ENCODE results near the gene DDX1. TPM values are rescaled to one million over a fixed set of nuclear protein-coding genes. Genes with fewer than 3 reads are reported as not detected.

The DDX1 gene
- total RNA-seq, 1 donor from 2014 or later: 105 TPM

GRCh38 chr2:15577071-15577735, 14.5 kb upstream of the DDX1 start:
- H3K27ac ChIP-seq (ENCODE audit: low read depth, low read length): no peak overlapping the region
- no peaks in the 10 kb centered on the region for H3K4me1 ChIP-seq (ENCODE audit: control insufficient read depth in 3 of 3, insufficient read depth in 3 of 3, low read length in 3 of 3)

DNA sequence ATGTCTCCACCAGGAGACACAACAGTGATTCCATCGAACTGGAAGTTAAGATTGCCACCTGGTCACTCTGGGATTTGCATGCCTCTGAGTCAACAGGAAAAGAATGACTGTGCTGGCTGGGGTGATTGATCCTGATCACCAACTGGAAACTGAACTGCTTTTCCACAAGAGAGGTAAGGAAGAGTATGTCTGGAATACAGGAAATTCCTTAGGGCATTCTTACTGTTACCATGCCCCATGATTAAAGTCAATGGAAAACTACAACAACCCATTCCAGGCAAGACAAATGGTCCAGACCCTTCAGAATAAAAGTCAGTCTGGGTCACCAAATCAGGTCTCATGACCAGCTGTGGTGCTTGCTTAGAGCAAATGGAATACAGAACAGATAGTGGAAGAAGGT, 12.0 kb upstream of the DDX1 start:
- H3K9ac ChIP-seq (ENCODE audit: low read depth in 1 of 3, low read length in 3 of 3): no peak overlapping the region
- H3K27me3 ChIP-seq (ENCODE audit: control insufficient read depth in 3 of 3, insufficient read depth in 3 of 3, low read length in 3 of 3): peaks cover 0 to 4% (median 3%) of the 10 kb centered on the region in 3 donors
- H3K4me3 ChIP-seq (ENCODE audit: low read length in 3 of 3): no peak overlapping the region
- no peaks in the 10 kb centered on the region for H3K36me3 ChIP-seq (ENCODE audit: control insufficient read depth in 3 of 3, insufficient read depth in 3 of 3, low read length in 3 of 3)
- no peaks in the 10 kb centered on the region for H3K9me3 ChIP-seq (ENCODE audit: control insufficient read depth in 3 of 3, low read length in 3 of 3)
- no peaks in the 10 kb centered on the region for H3K4me1 ChIP-seq (ENCODE audit: control insufficient read depth in 3 of 3, insufficient read depth in 3 of 3, low read length in 3 of 3)
- no peak overlapping the region for H3K27ac ChIP-seq (ENCODE audit: low read depth, low read length)

More at GRCh38 chr2:15577071-15577735, 14.5 kb upstream of the DDX1 start:
- H3K4me3 ChIP-seq (ENCODE audit: low read length in 3 of 3): no peak overlapping the region
- H3K9ac ChIP-seq (ENCODE audit: low read depth in 1 of 3, low read length in 3 of 3): no peak overlapping the region
- no peaks in the 10 kb centered on the region for H3K9me3 ChIP-seq (ENCODE audit: control insufficient read depth in 3 of 3, low read length in 3 of 3)
- H3K27me3 ChIP-seq (ENCODE audit: control insufficient read depth in 3 of 3, insufficient read depth in 3 of 3, low read length in 3 of 3): no peaks in the 10 kb centered on the region
- H3K36me3 ChIP-seq (ENCODE audit: control insufficient read depth in 3 of 3, insufficient read depth in 3 of 3, low read length in 3 of 3): no peaks in the 10 kb centered on the region

DNA sequence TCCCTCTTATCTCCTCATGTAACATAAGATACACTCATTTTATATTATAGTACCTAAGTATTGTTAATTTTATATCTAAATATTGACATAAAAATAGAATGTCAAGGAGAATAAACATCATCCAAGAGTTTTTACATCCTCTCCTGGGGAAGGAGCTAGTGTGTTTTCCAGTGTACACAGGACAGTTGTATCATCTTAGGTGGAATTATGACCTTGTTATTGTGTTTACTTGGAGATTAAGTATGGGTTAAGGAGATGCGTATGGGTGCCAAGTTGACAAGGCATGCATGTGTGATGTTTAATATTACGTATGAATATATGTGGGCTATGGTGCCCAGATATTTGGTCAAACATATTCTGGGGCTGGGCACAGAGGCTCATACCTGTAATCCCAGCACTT, 11.2 kb upstream of the DDX1 start:
- no peaks in the 10 kb centered on the region for H3K36me3 ChIP-seq (ENCODE audit: control insufficient read depth in 3 of 3, insufficient read depth in 3 of 3, low read length in 3 of 3)
- no peak overlapping the region for H3K27ac ChIP-seq (ENCODE audit: low read depth, low read length)
- H3K9me3 ChIP-seq (ENCODE audit: control insufficient read depth in 3 of 3, low read length in 3 of 3): no peaks in the 10 kb centered on the region
- no peak overlapping the region for H3K9ac ChIP-seq (ENCODE audit: low read depth in 1 of 3, low read length in 3 of 3)
- H3K4me3 ChIP-seq (ENCODE audit: low read length in 3 of 3): no peak overlapping the region
- H3K27me3 ChIP-seq (ENCODE audit: control insufficient read depth in 3 of 3, insufficient read depth in 3 of 3, low read length in 3 of 3): peaks cover 0 to 4% (median 3%) of the 10 kb centered on the region in 3 donors
- no peaks in the 10 kb centered on the region for H3K4me1 ChIP-seq (ENCODE audit: control insufficient read depth in 3 of 3, insufficient read depth in 3 of 3, low read length in 3 of 3)

GRCh38 chr2:15582710-15583357, 8.8 kb upstream of the DDX1 start:
- H3K4me1 ChIP-seq (ENCODE audit: control insufficient read depth in 3 of 3, insufficient read depth in 3 of 3, low read length in 3 of 3): no peaks in the 10 kb centered on the region
- no peaks in the 10 kb centered on the region for H3K9me3 ChIP-seq (ENCODE audit: control insufficient read depth in 3 of 3, low read length in 3 of 3)
- H3K27me3 ChIP-seq (ENCODE audit: control insufficient read depth in 3 of 3, insufficient read depth in 3 of 3, low read length in 3 of 3): peaks cover 0 to 4% (median 3%) of the 10 kb centered on the region in 3 donors
- no peak overlapping the region for H3K27ac ChIP-seq (ENCODE audit: low read depth, low read length)
- H3K4me3 ChIP-seq (ENCODE audit: low read length in 3 of 3): no peak overlapping the region
- H3K36me3 ChIP-seq (ENCODE audit: control insufficient read depth in 3 of 3, insufficient read depth in 3 of 3, low read length in 3 of 3): no peaks in the 10 kb centered on the region
- H3K9ac ChIP-seq (ENCODE audit: low read depth in 1 of 3, low read length in 3 of 3): no peak overlapping the region

DNA sequence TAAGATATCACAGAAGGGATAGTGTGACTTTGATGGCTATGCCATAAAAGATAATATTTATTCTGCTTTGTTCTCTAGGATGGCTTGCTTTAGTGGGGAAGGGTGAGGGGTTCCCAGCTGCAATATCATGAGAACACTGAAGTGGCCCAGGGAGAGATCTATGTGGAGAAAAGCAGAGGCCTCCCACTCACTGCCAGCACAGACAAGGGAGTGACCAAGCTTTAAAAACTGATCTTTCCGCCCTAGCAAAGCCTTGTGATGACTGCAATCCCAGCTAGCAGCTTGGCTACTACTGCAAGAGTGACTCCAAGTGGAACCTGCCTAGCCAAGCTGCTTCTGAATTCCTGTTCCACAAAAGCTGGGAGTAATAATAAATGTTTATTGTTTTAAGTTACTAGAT, 7.8 kb upstream of the DDX1 start:
- H3K4me1 ChIP-seq (ENCODE audit: control insufficient read depth in 3 of 3, insufficient read depth in 3 of 3, low read length in 3 of 3): no peaks in the 10 kb centered on the region

DNA sequence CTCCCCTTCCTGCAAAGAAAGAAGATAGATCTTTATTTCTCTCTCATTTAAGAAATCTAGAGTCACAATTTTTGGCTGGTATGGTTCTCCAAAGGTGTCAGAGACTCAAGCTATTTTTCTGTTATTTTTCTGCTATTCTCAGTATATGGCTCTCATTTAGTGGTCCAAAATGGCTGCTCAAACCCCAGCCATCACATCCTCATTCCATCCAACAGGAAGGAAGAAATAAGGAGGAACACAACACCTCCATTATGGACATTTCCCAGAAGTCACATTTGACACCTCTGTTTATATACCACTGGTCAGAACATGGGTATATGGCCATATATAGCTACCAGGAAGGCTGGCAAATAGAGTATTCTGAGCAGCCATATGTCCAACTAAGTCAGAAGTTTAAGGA, 7.4 kb upstream of the DDX1 start:
- Histone ChIP-seq H3K27me3 (ENCODE audit: control insufficient read depth in 3 of 3, insufficient read depth in 3 of 3, low read length in 3 of 3) (peaks cover 0 to 4% (median 3%) of the 10 kb centered on the region in 3 donors), H3K4me3 (ENCODE audit: low read length in 3 of 3) (no peak overlapping the region)

More for the DNA sequence above, 7.8 kb upstream of the DDX1 start:
- Histone ChIP-seq H3K9ac (ENCODE audit: low read depth in 1 of 3, low read length in 3 of 3) (no peak overlapping the region), H3K4me3 (ENCODE audit: low read length in 3 of 3) (no peak overlapping the region), H3K27me3 (ENCODE audit: control insufficient read depth in 3 of 3, insufficient read depth in 3 of 3, low read length in 3 of 3) (peaks cover 0 to 4% (median 3%) of the 10 kb centered on the region in 3 donors), H3K27ac (ENCODE audit: low read depth, low read length) (no peak overlapping the region), H3K9me3 (ENCODE audit: control insufficient read depth in 3 of 3, low read length in 3 of 3) (no peaks in the 10 kb centered on the region), H3K36me3 (ENCODE audit: control insufficient read depth in 3 of 3, insufficient read depth in 3 of 3, low read length in 3 of 3) (no peaks in the 10 kb centered on the region)

GRCh38 chr2:15584767-15585469, 6.8 kb upstream of the DDX1 start:
- Histone ChIP-seq H3K27ac (ENCODE audit: low read depth, low read length) (no peak overlapping the region), H3K27me3 (ENCODE audit: control insufficient read depth in 3 of 3, insufficient read depth in 3 of 3, low read length in 3 of 3) (peaks cover 0 to 4% (median 3%) of the 10 kb centered on the region in 3 donors), H3K36me3 (ENCODE audit: control insufficient read depth in 3 of 3, insufficient read depth in 3 of 3, low read length in 3 of 3) (no peaks in the 10 kb centered on the region), H3K9ac (ENCODE audit: low read depth in 1 of 3, low read length in 3 of 3) (no peak overlapping the region), H3K4me3 (ENCODE audit: low read length in 3 of 3) (no peak overlapping the region), H3K4me1 (ENCODE audit: control insufficient read depth in 3 of 3, insufficient read depth in 3 of 3, low read length in 3 of 3) (no peaks in the 10 kb centered on the region), H3K9me3 (ENCODE audit: control insufficient read depth in 3 of 3, low read length in 3 of 3) (no peaks in the 10 kb centered on the region)

More for the DNA sequence above, 7.4 kb upstream of the DDX1 start:
- Histone ChIP-seq H3K27ac (ENCODE audit: low read depth, low read length) (no peak overlapping the region), H3K4me1 (ENCODE audit: control insufficient read depth in 3 of 3, insufficient read depth in 3 of 3, low read length in 3 of 3) (no peaks in the 10 kb centered on the region), H3K9me3 (ENCODE audit: control insufficient read depth in 3 of 3, low read length in 3 of 3) (no peaks in the 10 kb centered on the region), H3K9ac (ENCODE audit: low read depth in 1 of 3, low read length in 3 of 3) (no peak overlapping the region), H3K36me3 (ENCODE audit: control insufficient read depth in 3 of 3, insufficient read depth in 3 of 3, low read length in 3 of 3) (no peaks in the 10 kb centered on the region)

GRCh38 chr2:15588329-15588919, 3.2 kb upstream of the DDX1 start:
- Histone ChIP-seq H3K9me3 (ENCODE audit: control insufficient read depth in 3 of 3, low read length in 3 of 3) (no peaks in the 10 kb centered on the region), H3K36me3 (ENCODE audit: control insufficient read depth in 3 of 3, insufficient read depth in 3 of 3, low read length in 3 of 3) (no peaks in the 10 kb centered on the region), H3K4me1 (ENCODE audit: control insufficient read depth in 3 of 3, insufficient read depth in 3 of 3, low read length in 3 of 3) (peaks cover 11 to 13% (median 12%) of the 10 kb centered on the region in 3 donors), H3K4me3 (ENCODE audit: low read length in 3 of 3) (no peak overlapping the region), H3K27ac (ENCODE audit: low read depth, low read length) (no peak overlapping the region), H3K9ac (ENCODE audit: low read depth in 1 of 3, low read length in 3 of 3) (no peak overlapping the region), H3K27me3 (ENCODE audit: control insufficient read depth in 3 of 3, insufficient read depth in 3 of 3, low read length in 3 of 3) (no peaks in the 10 kb centered on the region)

GRCh38 chr2:15591373-15591691, 336 bp upstream of the DDX1 start:
- Histone ChIP-seq H3K36me3 (ENCODE audit: control insufficient read depth in 3 of 3, insufficient read depth in 3 of 3, low read length in 3 of 3) (peaks cover 7 to 11% (median 11%) of the 10 kb centered on the region in 3 donors), H3K27me3 (ENCODE audit: control insufficient read depth in 3 of 3, insufficient read depth in 3 of 3, low read length in 3 of 3) (no peaks in the 10 kb centered on the region), H3K9me3 (ENCODE audit: control insufficient read depth in 3 of 3, low read length in 3 of 3) (no peaks in the 10 kb centered on the region), H3K9ac (ENCODE audit: low read depth in 1 of 3, low read length in 3 of 3) (peak overlapping the region; percentile 83 to 96 (median 96)), H3K4me1 (ENCODE audit: control insufficient read depth in 3 of 3, insufficient read depth in 3 of 3, low read length in 3 of 3) (peaks cover 15 to 19% (median 16%) of the 10 kb centered on the region in 3 donors), H3K27ac (ENCODE audit: low read depth, low read length) (peak overlapping the region; percentile 89), H3K4me3 (ENCODE audit: low read length in 3 of 3) (peak overlapping the region; percentile 89 to 96 (median 96))
